Hindlimb muscle (tissue), 1 donor: ENCODE data around the gene SPOCK1. TPM values are rescaled to one million over a fixed set of nuclear protein-coding genes. Genes with fewer than 3 reads are reported as not detected.
A peak's percentile ranks its signal among the peaks of the same experiment; 100 is the strongest.

Source experiments
- DNase-seq: peaks from one replicate; pipeline ENCODE4 v3.0.0-alpha.2; 2013
- polyA plus RNA-seq: library from polyadenylated mRNA; unstranded; fragments of 120-200 nt; gene quantifications from one replicate; pipeline ENCODE4 v1.2.1, GENCODE V29; 2013; ENCODE audit not compliant: insufficient read length

Gene SPOCK1
- polyA plus RNA-seq, 1 donor: 4.6 TPM

DNA sequence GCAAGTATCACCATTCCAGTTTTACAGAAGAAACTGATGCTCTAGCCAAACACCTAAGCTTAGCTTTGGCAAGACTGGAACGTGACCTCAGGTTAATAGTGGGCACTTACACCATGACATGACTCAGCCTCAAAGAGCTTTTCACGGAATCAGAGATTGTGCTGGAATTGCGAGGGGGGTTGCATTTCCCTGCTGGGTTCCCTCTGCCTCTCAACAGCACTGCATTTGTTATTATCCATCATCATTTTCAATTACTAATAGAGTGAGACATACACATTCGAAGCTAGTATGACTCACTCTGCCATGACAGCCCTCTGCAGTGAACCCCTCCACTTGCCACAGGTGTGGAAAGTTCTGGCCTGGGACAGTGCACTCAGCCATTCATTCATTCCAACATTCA, 8.0 kb downstream of the SPOCK1 start:
- DNase-seq: no peak

DNA sequence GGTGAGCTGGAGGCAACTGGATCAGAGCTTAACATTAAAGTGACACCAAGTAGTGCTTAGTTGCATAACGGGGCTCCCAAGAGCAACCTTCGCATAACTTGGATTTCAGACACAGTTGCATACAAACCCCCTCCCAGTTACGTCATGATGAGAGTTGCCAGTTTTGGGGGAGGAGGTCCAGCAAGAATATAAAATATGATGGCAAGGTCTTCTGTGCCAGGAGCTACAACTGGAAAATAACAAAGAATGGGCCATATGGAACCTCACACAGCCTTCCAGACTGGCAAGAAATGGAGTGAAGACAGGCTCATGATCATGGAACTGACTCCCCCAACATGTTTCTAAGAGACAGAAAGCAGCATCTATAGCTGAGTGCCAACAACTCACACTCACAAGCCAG, 8.5 kb downstream of the SPOCK1 start:
- DNase-seq: no peak

DNA sequence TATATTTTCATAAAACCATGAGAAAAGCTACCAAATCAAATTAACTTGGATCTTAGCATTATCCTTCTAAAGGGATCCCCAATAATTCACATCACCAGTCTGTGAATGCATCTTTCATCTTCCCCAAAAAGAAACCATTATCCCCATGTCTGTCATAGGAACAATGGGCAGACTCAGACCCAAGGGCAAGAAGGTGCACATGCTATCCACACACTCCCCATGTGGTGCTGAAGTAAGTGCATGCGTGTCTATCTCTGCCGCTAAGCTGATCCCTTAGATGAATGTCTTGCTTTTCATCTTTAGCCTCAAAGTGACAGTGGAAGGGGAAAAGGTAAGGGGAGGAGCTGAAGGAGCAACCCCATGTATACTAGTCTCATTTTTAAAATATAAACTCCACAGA, 10.2 kb downstream of the SPOCK1 start:
- DNase-seq: no peak

DNA sequence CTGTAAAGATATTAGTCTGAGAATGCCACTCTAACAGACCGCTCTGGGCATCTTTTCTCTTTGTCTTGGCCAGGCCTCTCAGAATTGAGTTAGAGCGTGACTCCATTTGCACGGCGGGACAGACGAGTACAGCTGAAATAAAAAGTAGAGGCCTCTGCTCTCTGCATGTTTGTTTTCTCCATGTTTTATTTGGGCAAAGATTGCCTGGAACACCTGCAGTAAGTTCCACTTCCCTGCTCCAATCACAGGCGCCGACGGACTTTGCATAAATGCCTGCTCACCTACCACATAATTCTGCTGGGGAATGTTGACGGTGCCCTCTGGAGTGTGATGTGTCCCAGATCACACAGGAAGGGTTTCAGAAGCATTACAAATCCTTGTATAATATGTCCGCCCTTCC, 10.6 kb downstream of the SPOCK1 start:
- no peak for DNase-seq

DNA sequence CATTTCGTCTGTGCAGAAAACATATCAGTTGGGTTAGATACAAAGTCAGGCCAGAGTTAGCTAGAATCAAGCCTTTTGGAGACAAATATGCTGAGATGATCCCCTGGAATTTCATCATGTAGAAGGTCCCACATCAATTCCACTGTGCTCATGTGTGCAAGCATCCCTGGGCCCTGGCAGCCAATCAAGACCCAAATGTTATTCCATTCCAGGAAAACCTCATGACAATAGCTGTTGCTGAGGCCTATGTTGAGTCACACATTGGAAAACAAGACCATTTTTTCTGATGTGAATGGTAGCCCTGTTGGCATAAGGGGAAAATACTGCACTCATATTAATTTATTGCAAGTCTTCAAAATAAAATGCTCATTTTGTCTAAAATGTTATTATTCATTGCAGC, 11.5 kb downstream of the SPOCK1 start:
- no peak for DNase-seq

DNA sequence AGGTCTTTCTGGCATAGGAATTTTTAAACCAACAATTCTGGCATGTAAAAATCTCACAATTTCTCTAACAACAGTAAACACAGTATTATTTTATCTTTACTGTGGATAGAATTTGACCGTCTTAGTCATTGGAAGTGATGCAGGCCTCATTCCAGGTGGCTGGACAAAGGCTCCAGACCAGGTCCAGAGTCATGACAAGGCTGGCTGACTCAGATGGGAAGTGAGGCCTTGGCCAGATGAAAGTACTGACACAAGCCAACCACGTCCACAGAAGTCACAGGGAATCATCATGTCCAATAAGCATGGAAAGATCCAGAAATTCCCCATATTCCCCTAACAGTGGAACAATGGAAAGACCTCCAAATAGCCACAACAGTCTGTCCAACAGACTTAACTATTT, 12.4 kb downstream of the SPOCK1 start:
- DNase-seq: no peak

DNA sequence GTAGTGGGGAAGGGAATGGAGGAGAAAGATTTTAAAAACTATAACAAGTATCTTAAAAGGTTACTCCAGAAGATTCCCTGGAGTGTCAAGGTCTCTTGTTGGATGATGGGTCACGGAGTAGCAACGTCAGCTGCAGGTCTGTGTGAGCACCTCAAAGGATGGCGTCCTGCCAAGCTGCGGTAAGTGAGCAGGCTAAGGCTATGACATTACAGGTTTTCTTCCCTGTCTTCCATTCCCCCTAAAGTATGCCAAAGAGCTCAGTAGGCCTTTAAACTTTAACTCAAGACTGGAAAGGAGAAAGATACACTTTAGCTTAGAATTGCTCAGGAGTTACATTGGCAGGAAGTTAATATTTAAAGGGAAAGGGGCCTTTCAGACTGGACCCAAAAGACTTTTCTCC, 17.5 kb downstream of the SPOCK1 start:
- DNase-seq: no peak

DNA sequence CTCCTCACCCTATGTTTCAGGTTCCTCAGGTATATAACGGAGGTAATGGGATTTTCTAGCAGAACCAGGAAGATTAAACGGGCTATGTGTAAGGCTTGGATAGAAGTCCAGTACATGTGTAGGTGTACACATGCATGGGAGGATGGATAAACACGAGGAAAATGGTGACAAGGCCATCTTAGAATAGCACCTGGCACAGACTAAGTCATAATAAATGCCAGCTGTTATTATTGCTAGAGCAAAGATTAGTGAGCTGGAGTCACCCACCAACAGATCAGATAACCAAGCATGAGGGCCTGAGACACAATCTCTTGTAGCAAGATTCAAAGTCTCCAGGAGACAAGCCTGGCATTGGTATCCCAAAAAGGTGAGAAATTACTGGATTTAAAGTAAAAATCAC, 21.1 kb downstream of the SPOCK1 start:
- DNase-seq: no peak

DNA sequence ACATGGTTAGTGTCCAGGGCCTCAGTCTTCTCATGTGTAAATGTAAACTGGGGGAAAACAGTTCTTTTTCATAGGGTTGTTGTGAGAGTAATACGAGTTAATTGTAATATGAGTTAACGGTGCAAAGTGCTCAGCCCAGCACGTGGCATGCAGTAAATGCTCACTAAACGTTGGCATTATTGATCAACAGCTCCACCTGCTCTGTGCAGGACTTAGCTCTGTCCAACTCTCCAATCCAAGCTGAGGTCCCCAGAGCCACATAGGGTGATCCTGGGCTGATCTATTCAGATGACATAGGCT, 28.3 kb downstream of the SPOCK1 start:
- no peak for DNase-seq

DNA sequence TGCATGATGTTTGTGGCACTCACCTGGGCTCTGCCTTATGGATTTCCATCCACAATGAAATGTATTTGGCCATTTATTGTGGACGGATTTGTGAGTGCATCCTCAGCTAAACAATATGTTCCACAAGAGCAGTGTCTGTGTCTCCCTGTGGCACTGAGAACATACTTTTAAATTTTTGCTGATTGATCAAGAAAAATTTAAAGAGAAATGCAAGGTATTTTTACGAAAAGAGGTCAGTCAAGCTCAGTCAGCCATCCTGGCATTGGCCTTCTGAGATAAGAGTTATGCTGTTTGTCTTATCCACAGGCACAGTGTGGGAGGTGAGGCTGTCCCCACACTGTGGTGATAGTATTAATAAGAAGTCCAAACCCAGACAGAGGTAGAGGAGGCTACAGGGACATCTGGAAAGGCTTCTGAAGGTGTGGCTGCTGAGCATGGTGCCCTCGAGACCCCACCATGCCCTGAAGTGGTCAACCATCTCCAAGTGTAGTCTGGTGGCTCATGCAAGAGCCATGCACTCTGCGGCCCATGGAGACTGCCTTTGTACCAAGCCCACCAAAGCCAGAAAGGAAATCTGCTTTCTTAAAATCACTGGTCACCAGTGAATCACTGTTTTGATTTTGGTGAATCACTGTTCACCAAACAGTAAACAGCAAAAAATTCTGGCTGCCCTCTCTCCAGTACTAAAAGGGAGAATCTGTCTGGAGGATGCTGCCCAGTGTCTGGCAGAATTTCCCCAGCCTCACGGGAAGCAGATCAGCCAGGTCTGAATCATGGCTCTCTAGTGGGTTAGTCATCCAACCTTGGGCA, 28.8 kb downstream of the SPOCK1 start:
- no peak for DNase-seq

DNA sequence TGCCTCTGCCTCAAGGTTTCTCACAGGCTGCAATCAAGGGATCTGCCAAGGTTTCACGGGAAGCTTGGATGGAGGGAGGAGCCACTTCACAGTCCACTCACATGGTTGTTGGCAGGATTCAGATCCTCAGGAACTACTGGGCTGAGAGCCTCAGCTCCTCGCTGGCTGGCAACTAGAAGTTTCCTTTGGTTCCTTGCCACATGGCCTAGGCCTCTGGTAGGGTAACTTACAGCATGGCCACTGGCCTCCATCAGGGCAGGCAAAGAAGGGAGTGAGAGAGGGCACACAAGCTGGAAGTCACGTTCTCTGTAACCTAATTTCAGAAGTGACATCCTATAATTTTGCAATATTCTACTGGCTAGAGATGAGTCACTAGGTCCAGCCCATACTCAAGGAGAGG, 32.2 kb downstream of the SPOCK1 start:
- no peak for DNase-seq

DNA sequence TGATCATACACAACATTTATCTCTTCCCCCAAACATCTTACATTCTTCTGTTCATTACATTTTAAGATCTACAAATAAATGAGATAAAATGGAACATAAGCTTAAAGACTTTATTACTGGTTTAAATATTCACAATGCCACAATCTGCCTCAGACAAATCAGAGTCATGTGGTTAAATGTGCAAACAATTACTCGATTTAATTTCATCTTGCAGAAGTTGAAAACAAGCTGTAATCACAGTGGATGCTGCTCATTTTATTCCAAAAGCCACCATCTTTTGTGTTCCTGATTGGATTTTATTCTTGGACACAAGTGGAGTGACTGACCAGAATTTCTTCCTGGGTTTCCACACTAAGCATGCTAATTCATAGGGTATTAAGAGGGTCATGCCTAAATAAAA, 33.2 kb downstream of the SPOCK1 start:
- no peak for DNase-seq

DNA sequence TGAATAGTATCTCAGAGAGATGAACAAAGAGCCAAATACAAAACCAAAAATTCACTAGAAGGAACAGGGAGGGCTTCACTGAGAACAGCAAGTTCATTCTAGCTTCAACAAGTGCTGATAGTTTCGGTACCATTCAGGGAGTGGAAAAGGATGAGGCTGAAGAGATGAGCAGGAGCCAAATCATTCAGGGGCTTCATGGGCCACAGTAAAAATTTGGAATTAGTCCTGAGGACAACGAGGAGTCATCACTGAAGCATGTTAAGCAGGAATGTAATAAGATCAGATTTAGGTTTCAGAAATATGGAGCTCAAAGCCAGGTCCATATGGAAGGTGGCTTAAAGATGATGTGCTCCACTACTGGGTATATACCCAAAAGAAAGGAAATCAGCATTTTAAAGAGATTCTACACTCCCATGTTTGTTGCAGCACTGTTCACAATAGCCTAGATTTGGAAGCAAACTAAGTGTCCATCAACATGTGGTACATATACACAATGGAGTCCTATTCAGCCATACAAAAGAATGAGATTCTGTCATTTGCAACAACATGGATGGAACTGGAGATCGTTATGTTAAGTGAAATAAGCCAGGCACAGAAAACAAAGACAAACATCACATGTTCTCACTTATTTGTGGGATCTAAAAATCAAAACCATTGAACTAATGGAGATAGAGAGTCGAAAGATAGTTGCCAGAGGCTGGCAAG, 36.2 kb downstream of the SPOCK1 start:
- DNase-seq: no peak

DNA sequence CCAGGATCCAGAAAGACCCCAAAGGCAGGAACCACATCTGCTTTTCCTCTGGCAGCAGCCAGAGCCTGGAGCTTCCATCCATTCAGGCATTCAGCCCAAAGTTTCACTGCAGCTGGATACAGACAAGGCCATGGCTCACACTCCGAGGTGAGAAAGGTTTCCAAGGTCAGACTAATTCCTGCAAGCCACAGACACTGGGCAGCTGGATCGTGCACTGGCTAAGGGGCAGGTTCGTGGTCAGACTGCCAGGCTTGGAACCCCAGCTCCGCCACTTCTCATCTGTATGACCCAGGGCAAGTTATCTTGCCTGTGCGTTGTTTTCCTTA, 36.9 kb downstream of the SPOCK1 start:
- no peak for DNase-seq

DNA sequence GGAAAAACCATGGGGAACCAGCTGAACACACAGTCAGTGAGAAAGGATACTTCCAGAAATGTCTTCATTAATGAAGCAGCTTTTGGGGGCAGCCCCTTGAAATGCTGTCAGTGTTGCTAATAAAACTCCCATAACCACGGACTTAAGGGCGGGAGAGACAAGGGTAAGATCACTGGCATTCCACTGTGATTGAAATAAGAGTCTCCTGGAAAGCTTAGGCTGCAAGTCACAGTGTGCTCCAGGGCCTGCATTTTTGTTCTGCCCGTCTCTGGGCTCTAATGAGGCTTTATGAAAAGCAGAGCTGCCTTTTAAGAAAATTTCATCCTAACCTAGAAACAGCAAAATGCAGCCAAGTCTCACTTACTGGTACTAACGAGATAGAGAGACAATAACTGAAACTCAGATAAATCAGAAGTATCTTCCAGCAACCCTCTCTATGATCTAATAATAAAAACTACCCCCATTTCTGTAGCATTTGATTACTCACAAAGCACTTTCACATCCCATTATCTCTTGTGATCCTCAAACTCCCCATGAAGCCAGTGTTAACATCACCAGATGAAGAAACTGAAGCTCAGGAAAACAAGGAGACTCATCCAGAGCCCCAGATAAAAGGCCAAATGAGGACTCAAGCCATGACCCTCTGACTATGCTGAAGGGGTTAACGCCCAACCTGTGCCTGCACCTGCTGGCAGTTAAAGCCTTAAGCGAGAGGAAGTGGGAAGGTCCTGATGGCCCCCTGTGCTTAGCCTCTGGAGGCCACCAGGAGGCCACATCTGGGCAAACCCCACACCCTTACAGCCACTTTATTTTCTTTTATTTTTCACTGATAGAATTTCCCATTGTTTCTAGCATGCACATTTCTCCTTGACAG, 37.5 kb downstream of the SPOCK1 start:
- no peak for DNase-seq

DNA sequence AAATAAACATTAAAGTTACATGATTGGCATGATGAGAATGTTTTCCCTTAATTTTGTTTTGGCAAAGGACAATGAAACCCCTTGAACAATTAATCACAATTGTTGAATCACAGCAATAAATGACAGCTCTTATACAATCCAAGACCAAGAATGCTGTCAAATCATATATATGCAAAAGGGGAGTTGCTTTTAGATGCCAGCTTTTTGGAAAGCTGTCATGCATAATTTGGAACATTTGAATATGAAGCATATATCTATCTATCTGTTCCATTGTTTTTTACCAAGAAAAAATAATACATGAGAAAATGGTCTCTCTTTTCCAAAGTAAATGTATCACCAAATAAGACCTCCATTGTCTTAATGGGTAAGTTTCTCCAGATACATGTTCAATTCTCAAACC, 44.5 kb downstream of the SPOCK1 start:
- no peak for DNase-seq

DNA sequence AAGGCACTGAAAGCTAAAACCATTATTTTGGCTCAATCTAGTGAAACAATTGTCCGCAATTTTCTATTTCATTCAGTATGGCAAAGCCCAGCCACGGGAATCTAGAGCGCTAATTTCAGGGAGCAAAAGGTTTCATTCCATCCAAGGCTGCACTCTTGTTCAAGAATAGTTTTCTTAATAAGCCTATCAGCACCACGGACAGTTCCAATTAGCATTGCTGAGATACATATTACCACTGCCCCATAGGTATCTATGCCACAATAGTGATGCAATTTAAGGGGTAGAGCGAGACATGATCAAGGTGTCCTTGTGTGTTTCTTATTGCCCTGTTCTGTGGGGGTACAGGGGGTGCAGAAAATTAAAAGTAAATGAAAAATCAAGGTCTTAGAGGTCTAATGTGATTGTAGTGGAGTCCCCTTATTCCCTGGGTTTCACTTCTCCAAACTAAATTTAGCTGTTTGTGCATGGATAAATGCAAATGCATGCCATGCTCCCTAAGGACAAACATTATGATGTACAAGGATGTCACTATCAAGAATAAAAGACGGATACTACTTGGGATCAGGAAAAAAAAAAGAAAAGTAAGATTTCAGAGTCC, 45.5 kb downstream of the SPOCK1 start:
- DNase-seq: peak; percentile 36

DNA sequence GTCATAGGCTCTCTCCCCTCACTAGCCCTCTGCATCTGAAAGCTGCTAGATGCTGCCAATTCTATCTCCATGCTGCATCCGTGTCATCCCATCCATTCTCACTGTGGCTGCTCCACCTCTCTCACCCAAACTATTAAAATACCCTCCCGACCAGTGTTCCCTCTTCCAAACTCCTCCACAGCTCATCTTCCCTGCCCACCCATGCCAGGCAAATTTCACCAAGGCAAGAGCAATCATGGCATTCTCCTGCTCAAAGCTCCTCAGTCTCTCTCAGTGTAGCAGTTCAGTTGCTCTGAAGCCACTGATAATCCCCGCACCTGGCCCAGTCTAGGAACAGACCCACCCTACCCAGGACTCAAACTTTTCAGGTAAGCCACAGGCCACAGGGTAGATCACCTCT, 48.4 kb downstream of the SPOCK1 start:
- DNase-seq: no peak

DNA sequence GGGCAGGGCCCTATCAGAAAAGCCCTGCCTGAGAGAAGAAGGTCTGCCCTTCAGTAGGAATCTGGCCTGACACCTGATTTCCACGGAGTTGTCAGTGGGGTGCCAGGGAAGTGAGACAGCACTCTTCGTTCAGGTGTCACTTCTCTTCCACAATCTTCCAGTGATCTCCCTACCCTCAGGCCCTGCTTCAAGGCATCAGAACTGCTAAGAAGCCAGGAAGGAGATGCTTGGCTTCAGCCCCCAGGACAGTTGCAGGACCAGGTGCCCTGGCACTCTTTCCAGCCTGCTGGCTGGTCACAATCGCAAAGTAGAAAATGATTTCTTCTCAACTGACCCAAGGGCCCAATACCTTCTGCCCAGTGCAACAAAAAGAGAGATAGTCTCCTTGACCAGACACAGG, 50.3 kb downstream of the SPOCK1 start:
- no peak for DNase-seq

DNA sequence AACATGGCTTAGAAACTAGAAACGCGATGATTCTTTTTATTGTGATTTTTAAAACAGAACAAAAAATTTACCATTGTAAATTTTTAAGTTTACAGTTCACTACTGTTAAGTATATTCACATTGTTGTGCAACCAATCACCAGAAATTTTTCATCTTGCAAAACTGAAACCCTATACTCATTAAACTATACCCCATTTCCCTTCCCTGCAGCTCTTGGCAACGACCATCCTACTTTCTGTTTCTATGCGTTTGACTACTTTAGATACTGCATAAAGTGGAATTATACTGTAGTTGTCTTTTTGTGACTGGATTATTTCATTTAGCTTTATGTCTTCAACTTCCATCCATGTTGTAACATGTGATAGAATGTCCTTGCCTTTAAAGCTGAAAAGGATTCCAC, 52.5 kb downstream of the SPOCK1 start:
- DNase-seq: no peak

DNA sequence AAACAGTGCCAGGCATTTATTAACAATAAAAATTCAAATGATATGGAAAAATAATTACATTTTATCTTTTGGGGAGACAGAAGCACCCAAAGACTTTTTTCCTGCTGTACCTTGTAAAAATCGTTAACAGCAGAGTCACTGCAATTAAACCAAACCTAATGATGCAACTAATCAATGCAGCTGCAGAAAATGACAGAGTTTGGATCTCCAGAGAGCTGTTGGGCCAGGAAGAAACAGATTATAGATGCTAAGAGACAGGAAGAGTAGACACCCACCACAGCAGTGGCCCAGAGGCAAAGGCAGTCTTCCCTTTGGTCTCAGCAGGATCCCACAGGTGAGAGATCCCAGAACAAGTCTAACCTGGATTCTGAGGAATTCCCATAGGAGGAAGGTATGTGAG, 53.0 kb downstream of the SPOCK1 start:
- DNase-seq: no peak

DNA sequence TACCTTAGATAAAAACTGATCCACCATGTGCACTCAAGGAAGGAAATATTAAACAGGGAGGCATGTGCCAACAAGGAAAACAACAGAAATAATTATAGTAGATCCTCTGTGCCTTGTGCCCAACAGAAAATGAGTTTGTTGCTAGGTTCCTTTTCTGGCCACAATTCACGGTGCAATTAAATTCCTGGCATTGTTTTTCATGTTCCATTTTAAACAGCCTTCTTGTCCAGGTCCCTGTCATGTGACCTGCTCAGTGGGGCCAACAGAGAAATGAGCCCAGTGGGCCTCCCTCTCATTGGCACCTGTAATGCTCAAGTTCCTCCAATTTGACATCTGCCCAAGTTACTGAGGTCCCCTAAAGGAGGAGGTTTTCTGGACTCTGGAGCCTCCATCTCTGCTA, 56.5 kb downstream of the SPOCK1 start:
- DNase-seq: no peak

DNA sequence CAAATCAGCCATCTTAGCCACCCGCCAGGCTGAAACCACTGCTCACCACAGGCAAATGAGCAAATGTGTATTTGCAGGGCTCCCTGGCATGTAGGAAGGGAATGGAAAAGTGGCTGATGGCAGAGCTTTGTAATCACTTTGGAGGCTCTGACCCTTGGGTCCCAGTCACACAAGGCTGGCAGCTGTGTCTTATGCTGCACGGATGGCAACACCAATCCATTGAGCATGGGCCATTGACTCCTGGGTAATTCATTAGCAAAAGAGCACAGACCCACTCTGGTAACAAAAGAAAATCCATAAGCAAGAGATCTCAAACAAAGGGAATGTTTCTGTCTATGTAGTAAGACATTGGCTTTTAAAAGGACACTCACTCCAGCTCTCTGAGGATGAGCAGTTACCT, 57.6 kb downstream of the SPOCK1 start:
- no peak for DNase-seq
